Measurements from ENCODE around the gene ATP6V1F.

DNA sequence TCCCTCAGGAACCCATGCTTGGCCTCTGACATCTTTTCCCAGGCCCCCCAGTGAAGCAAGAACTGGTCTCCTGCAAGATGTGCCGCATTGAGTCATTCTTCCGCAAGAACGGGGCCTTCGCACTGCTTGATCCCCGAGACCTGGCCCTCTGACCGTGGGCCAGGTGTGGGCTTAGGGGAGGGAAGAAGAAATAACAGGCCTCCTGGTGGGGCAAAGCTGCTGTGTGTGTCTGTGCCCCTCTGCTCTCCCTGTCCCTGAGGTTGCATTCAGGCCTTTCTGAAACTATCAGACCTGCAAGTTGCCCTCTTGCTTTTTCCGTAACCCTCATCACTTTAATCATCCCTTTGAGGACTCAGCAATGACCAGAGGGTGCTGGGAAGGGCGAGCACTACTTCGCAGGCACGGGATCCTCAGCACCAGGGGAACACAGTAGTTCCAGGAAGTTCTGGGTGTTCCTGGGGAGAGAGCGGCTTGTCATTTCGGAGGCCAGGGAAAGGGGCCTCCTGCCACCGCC lies 6.0 kb downstream of the ATP6V1F start:
- TF ChIP-seq GATA2 (IDR thresholded peaks at IDR 0.05; ENCODE audit: low read depth, low read length), result no peak
- TF ChIP-seq GATA3 (IDR thresholded peaks at IDR 0.05; ENCODE audit: low read depth, low read length), result no peak

Data from SH-SY5Y (cell line).